ENCODE measurements around the gene IFITM2.

DNA sequence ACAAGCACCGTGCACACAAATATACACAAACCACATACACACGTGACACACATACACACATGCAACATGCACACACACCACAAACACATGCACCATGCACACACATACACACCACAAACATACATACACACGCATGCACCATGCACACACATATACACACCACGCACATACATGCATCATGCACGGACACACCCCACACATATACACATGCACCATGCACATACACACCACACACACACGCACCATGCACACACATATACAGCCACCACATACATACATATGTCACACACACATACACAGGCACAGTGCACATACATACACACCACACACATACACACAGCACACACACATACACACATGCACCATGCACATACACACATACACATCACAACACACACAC lies 49.0 kb downstream of the IFITM2 start:
- TF ChIP-seq, protein P1, sequence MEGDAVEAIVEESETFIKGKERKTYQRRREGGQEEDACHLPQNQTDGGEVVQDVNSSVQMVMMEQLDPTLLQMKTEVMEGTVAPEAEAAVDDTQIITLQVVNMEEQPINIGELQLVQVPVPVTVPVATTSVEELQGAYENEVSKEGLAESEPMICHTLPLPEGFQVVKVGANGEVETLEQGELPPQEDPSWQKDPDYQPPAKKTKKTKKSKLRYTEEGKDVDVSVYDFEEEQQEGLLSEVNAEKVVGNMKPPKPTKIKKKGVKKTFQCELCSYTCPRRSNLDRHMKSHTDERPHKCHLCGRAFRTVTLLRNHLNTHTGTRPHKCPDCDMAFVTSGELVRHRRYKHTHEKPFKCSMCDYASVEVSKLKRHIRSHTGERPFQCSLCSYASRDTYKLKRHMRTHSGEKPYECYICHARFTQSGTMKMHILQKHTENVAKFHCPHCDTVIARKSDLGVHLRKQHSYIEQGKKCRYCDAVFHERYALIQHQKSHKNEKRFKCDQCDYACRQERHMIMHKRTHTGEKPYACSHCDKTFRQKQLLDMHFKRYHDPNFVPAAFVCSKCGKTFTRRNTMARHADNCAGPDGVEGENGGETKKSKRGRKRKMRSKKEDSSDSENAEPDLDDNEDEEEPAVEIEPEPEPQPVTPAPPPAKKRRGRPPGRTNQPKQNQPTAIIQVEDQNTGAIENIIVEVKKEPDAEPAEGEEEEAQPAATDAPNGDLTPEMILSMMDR (IDR thresholded peaks at IDR 0.05 in 4 of 5, conservative IDR thresholded peaks at IDR 0.05 in 1 of 5) = no peak
- no peak for TF ChIP-seq POLR2A (IDR thresholded peaks at IDR 0.05)
